ENCODE measurements around the gene GRIN2A. TPM values are rescaled to one million over a fixed set of nuclear protein-coding genes. Genes with fewer than 3 reads are reported as not detected.

The GRIN2A gene
- polyA plus RNA-seq, 1 experiment, result not detected

- CTCF ChIA-PET, result no interaction called here
- H3K27me3 ChIP-seq (ENCODE audit: control insufficient read depth, insufficient read depth, low read length), result no peaks in the 10 kb centered on the region
- no peaks in the 10 kb centered on the region for H3K36me3 ChIP-seq (ENCODE audit: control insufficient read depth, insufficient read depth, low read length)
- POLR2A ChIA-PET, result no interaction called here
- no peak for TF ChIP-seq CTCF (IDR thresholded peaks at IDR 0.05; ENCODE audit: insufficient read depth, low read depth, low read length)
- H3K4me3 ChIP-seq (ENCODE audit: low read depth, low read length), result no peak overlapping the region
- DNase-seq (ENCODE audit: low read depth), result no peak
Measured at GRCh38 chr16:9791556-9791955, 390.7 kb downstream of the GRIN2A start.

- TF ChIP-seq CTCF (IDR thresholded peaks at IDR 0.05; ENCODE audit: insufficient read depth, low read depth, low read length), result no peak
- CTCF ChIA-PET, result no interaction called here
- Histone ChIP-seq H3K4me3 (ENCODE audit: low read depth, low read length) (no peak overlapping the region), H3K27me3 (ENCODE audit: control insufficient read depth, insufficient read depth, low read length) (no peaks in the 10 kb centered on the region), H3K36me3 (ENCODE audit: control insufficient read depth, insufficient read depth, low read length) (no peaks in the 10 kb centered on the region)
- DNase-seq (ENCODE audit: low read depth), result no peak
- POLR2A ChIA-PET, result no interaction called here
Measured at GRCh38 chr16:9790199-9790598, 392.0 kb downstream of the GRIN2A start.

GRCh38 chr16:9787717-9788116, 394.5 kb downstream of the GRIN2A start:
- no peak for TF ChIP-seq CTCF (IDR thresholded peaks at IDR 0.05; ENCODE audit: insufficient read depth, low read depth, low read length)
- DNase-seq (ENCODE audit: low read depth), result no peak
- POLR2A ChIA-PET, result no interaction called here

GRCh38 chr16:9780831-9781230, 401.4 kb downstream of the GRIN2A start:
- Histone ChIP-seq H3K4me3 (ENCODE audit: low read depth, low read length) (no peak overlapping the region), H3K27me3 (ENCODE audit: control insufficient read depth, insufficient read depth, low read length) (no peaks in the 10 kb centered on the region), H3K36me3 (ENCODE audit: control insufficient read depth, insufficient read depth, low read length) (no peaks in the 10 kb centered on the region)
- ChIA-PET CTCF (no interaction called here), POLR2A (no interaction called here)
- no peak for TF ChIP-seq CTCF (IDR thresholded peaks at IDR 0.05; ENCODE audit: insufficient read depth, low read depth, low read length)
- DNase-seq (ENCODE audit: low read depth), result no peak

More at GRCh38 chr16:9787717-9788116, 394.5 kb downstream of the GRIN2A start:
- CTCF ChIA-PET, result no interaction called here
- Histone ChIP-seq H3K27me3 (ENCODE audit: control insufficient read depth, insufficient read depth, low read length) (no peaks in the 10 kb centered on the region), H3K4me3 (ENCODE audit: low read depth, low read length) (no peak overlapping the region), H3K36me3 (ENCODE audit: control insufficient read depth, insufficient read depth, low read length) (no peaks in the 10 kb centered on the region)

GRCh38 chr16:9778849-9779248, 403.4 kb downstream of the GRIN2A start:
- TF ChIP-seq CTCF (IDR thresholded peaks at IDR 0.05; ENCODE audit: insufficient read depth, low read depth, low read length), result no peak
- CTCF ChIA-PET, result interaction anchor here (0.6 kb wide), 1 partner anchor 651 kb away, joined by 3 read pairs; no protein-coding TSS in a partner anchor
- Histone ChIP-seq H3K27me3 (ENCODE audit: control insufficient read depth, insufficient read depth, low read length) (no peaks in the 10 kb centered on the region), H3K36me3 (ENCODE audit: control insufficient read depth, insufficient read depth, low read length) (no peaks in the 10 kb centered on the region), H3K4me3 (ENCODE audit: low read depth, low read length) (no peak overlapping the region)
- DNase-seq (ENCODE audit: low read depth), result no peak
- POLR2A ChIA-PET, result no interaction called here
